HCT116 (cell line): ENCODE results near the gene MYOF. TPM values are rescaled to one million over a fixed set of nuclear protein-coding genes. Genes with fewer than 3 reads are reported as not detected.

Source experiments
- ATAC-seq: fragments of 200-7000 bp; cut with Tn5 transposase; 2 replicates; pipeline ENCODE4 v1.9.1; 2020; ENCODE audit warnings: mild to moderate bottlenecking, moderate library complexity
- BruUV-seq: library from RNA; stranded (reverse); fragments of 400-500 nt; replicated peaks from 2 replicates; lab custom pipeline; 2021; lab: Mats Ljungman, UMichigan
- CTCF ChIA-PET: fragments of 300-600 bp; sonication (Branson Sonifier 250); formaldehyde crosslinking; loops from one replicate; lab custom pipeline; 2021; ENCODE audit warnings: antibody characterized with exemption; lab: Charles Lee
- POLR2A ChIA-PET: fragments of 300-600, 350-600 bp; sonication (Branson Sonifier 250); formaldehyde crosslinking; loops from one replicate; lab custom pipeline; 2021; ENCODE audit warnings: antibody characterized with exemption; lab: Charles Lee
- RAD21 ChIA-PET, 2 experiments: fragments of 300-600 bp; sonication (Branson Sonifier 250); formaldehyde crosslinking; loops; one replicate each; lab custom pipeline; 2023; ENCODE audit warnings: low total read pairs in 2 of 2; ENCODE audit not compliant: uncharacterized antibody in 2 of 2, unreplicated experiment in 2 of 2, low non-redundant PET in 1 of 2; lab: Charles Lee
- DNase-seq: peaks from one replicate; pipeline ENCODE4 v3.0.0-alpha.2; 2010; ENCODE audit warnings: low read depth, low spot score
- H2AFZ ChIP-seq: fragments of 200-600 bp; shearing (Covaris generic), sonication (generic); 2 replicates; pipeline ENCODE4 v1.6.1; 2017; ENCODE audit warnings: low read depth, mixed run types, mixed read lengths, antibody characterized with exemption, low read length; ENCODE audit not compliant: poor library complexity, severe bottlenecking
- H3K27ac ChIP-seq: 2 replicates; pipeline ENCODE4 v1.5.1; 2012; ENCODE audit warnings: low read depth, low read length
- H3K27me3 ChIP-seq: fragments of 200-600 bp; sonication (generic); 2 replicates; pipeline ENCODE4 v1.6.1; 2016; ENCODE audit warnings: mixed run types, low read length, mixed read lengths; ENCODE audit not compliant: insufficient read depth
- H3K36me3 ChIP-seq, 2 experiments: fragments of 200-500 bp in 1 of 2; fragments of 200-600 bp in 1 of 2; sonication (Bioruptor generic) in 1 of 2; sonication (generic) in 1 of 2; 2 replicates each; pipeline versions ENCODE4 v1.5.1 to v1.6.1; 2014 to 2016; ENCODE audit warnings: low read length in 2 of 2, inconsistent platforms in 1 of 2, mixed read lengths in 1 of 2, mixed run types in 1 of 2; ENCODE audit not compliant: insufficient read depth in 2 of 2, control insufficient read depth in 1 of 2
- H3K4me1 ChIP-seq, 2 experiments: fragments of 200-600 bp in 1 of 2; sonication (generic) in 1 of 2; 2 replicates each; pipeline versions ENCODE4 v1.5.1 to v1.6.1; 2012 to 2017; ENCODE audit warnings: low read length in 2 of 2, inconsistent platforms in 1 of 2, mild to moderate bottlenecking in 1 of 2, mixed read lengths in 1 of 2, mixed run types in 1 of 2, moderate library complexity in 1 of 2; ENCODE audit not compliant: insufficient read depth in 2 of 2, control insufficient read depth in 1 of 2
- H3K4me2 ChIP-seq: fragments of 200-600 bp; sonication (generic); 2 replicates; pipeline ENCODE4 v1.6.1; 2017; ENCODE audit warnings: mixed run types, low read length, mixed read lengths
- H3K4me3 ChIP-seq, 2 experiments: fragments of 200-600 bp in 1 of 2; sonication (generic) in 1 of 2; replicated peaks in 1 of 2; 2 replicates each; pipeline ENCODE4 v1.5.1; 2011 to 2016; ENCODE audit warnings: low read length in 2 of 2, control low read depth in 1 of 2, low read depth in 1 of 2, mild to moderate bottlenecking in 1 of 2, mixed read lengths in 1 of 2, mixed run types in 1 of 2
- H3K79me2 ChIP-seq: fragments of 200-600 bp; sonication (generic); 2 replicates; pipeline ENCODE4 v1.6.1; 2017; ENCODE audit warnings: mild to moderate bottlenecking, mixed run types, low read length, moderate library complexity, mixed read lengths; ENCODE audit not compliant: insufficient read depth
- H3K9ac ChIP-seq: fragments of 200-600 bp; sonication (generic); 2 replicates; pipeline ENCODE4 v1.6.1; 2016; ENCODE audit warnings: low read length, mixed read lengths
- H3K9me2 ChIP-seq: fragments of 200-600 bp; sonication (generic), shearing (Covaris generic); 2 replicates; pipeline ENCODE4 v1.6.1; 2017; ENCODE audit warnings: mixed run types, mild to moderate bottlenecking, moderate library complexity; ENCODE audit not compliant: insufficient read depth
- H3K9me3 ChIP-seq, 2 experiments: fragments of 200-500 bp in 1 of 2; fragments of 200-600 bp in 1 of 2; sonication (Bioruptor generic) in 1 of 2; sonication (generic) in 1 of 2; 2 replicates each; pipeline ENCODE4 v1.6.1; 2014 to 2017; ENCODE audit warnings: low read length in 2 of 2, mixed read lengths in 2 of 2, inconsistent platforms in 1 of 2, low read depth in 1 of 2, mild to moderate bottlenecking in 1 of 2, mixed run types in 1 of 2, moderate library complexity in 1 of 2; ENCODE audit not compliant: control insufficient read depth in 1 of 2, insufficient read depth in 1 of 2
- H4K20me1 ChIP-seq: fragments of 200-600 bp; sonication (generic), shearing (Covaris generic); 2 replicates; pipeline ENCODE4 v1.6.1; 2017; ENCODE audit warnings: mixed run types, mild to moderate bottlenecking, moderate library complexity; ENCODE audit not compliant: insufficient read depth
- CTCF ChIP-seq, 3 experiments: fragments of 200-600 bp in 1 of 3; sonication (generic) in 1 of 3; IDR thresholded peaks in 2 of 3; conservative IDR thresholded peaks in 1 of 3; 2 replicates each; pipeline ENCODE4 v1.5.1; 2012 to 2017; ENCODE audit warnings: low read depth in 2 of 3, low read length in 2 of 3, antibody characterized with exemption in 1 of 3, borderline replicate concordance in 1 of 3, control low read depth in 1 of 3, mild to moderate bottlenecking in 1 of 3, mixed read lengths in 1 of 3, mixed run types in 1 of 3, moderate library complexity in 1 of 3; ENCODE audit not compliant: insufficient read depth in 1 of 3
- EZH2 ChIP-seq: fragments of 200-600 bp; sonication (generic); IDR thresholded peaks from 2 replicates; pipeline ENCODE4 v1.6.1; 2017; ENCODE audit warnings: antibody characterized with exemption, mixed run types
- EZH2phosphoT487 ChIP-seq: fragments of 200-600 bp; IDR thresholded peaks from 2 replicates; pipeline ENCODE4 v1.6.1; 2018; ENCODE audit warnings: antibody characterized with exemption, borderline replicate concordance
- FOSL1 ChIP-seq: IDR thresholded peaks from 2 replicates; pipeline ENCODE4 v1.6.1; 2012; ENCODE audit warnings: low read depth
- POLR2AphosphoS5 ChIP-seq: IDR thresholded peaks from 2 replicates; pipeline ENCODE4 v1.6.1; 2011; ENCODE audit warnings: mild to moderate bottlenecking, low read depth, low read length, moderate library complexity
- RAD21 ChIP-seq: IDR thresholded peaks from 2 replicates; pipeline ENCODE4 v1.6.1; 2012; ENCODE audit warnings: low read depth, mild to moderate bottlenecking
- SP1 ChIP-seq: IDR thresholded peaks from 2 replicates; pipeline ENCODE4 v1.6.1; 2012; ENCODE audit warnings: low read depth
- SRF ChIP-seq: IDR thresholded peaks from 2 replicates; pipeline ENCODE4 v1.6.1; 2012; ENCODE audit warnings: low read depth
- TCF7L2 ChIP-seq: IDR thresholded peaks from 2 replicates; pipeline ENCODE4 v1.7.0; 2011; ENCODE audit warnings: borderline replicate concordance, inconsistent platforms; ENCODE audit not compliant: insufficient read depth, insufficient read length; ENCODE audit errors: extremely low read depth
- ZFX ChIP-seq: fragments of 450-650 bp; IDR thresholded peaks from 2 replicates; pipeline ENCODE4 v1.6.1; 2017
- ZNF274 ChIP-seq: fragments of 200-500 bp; sonication (Bioruptor generic); IDR thresholded peaks from 2 replicates; pipeline ENCODE4 v1.6.1; 2014; ENCODE audit warnings: mild to moderate bottlenecking, low read depth, low read length, inconsistent platforms
- intact Hi-C: fragments of 100-400 bp; cut with micrococcal nuclease; formaldehyde crosslinking; loops from 2 replicates; pipeline ENCODE4 v1.10.0; 2022
- total RNA-seq: library from RNA; stranded (reverse); gene quantifications from one replicate; pipeline ENCODE4 v1.2.1, GENCODE V29; 2021; ENCODE audit not compliant: unreplicated experiment

The MYOF gene
- total RNA-seq, 1 experiment from 2014 or later, result 250 TPM

GRCh38 chr10:93403152-93404047, 78.7 kb downstream of the MYOF start:
- peaks cover 0 to 7% of the 10 kb centered on the region in 2 experiments; a peak in 1 of 4 replicates for H3K4me1 ChIP-seq
- H3K36me3 ChIP-seq, result peaks cover 35 to 71% of the 10 kb centered on the region in 2 experiments
- no peak overlapping the region for H3K27ac ChIP-seq
- H3K4me3 ChIP-seq, result no peak overlapping the region
- H3K9ac ChIP-seq, result no peak overlapping the region
- BruUV-seq, result no TSS peak
- TF ChIP-seq EZH2 (no peak), ZNF274 (no peak), CTCF (IDR thresholded peaks at IDR 0.05 in 2 of 3, conservative IDR thresholded peaks at IDR 0.05 in 1 of 3; ENCODE audit: borderline replicate concordance in 1 of 3, insufficient read depth in 1 of 3, low read depth in 2 of 3, low read length in 2 of 3) (no peak), SP1 (no peak), POLR2AphosphoS5 (no peak), TCF7L2 (no peak), ZFX (no peak), EZH2phosphoT487 (no peak), SRF (no peak), FOSL1 (no peak), RAD21 (no peak)
- no peak overlapping the region for H2AFZ ChIP-seq
- H3K79me2 ChIP-seq, result no peaks in the 10 kb centered on the region; the same call in 1 of the 2 replicates
- CTCF ChIA-PET, result no interaction called here
- no peaks in the 10 kb centered on the region for H4K20me1 ChIP-seq
- H3K27me3 ChIP-seq, result no peaks in the 10 kb centered on the region
- ATAC-seq (no peak), DNase-seq (no peak)
- intact Hi-C loops, result no loop called here
- POLR2A ChIA-PET, result no interaction called here
- H3K9me2 ChIP-seq, result no peaks in the 10 kb centered on the region
- RAD21 ChIA-PET, result no interaction called here
- no peaks in the 10 kb centered on the region for H3K9me3 ChIP-seq
- H3K4me2 ChIP-seq, result no peak overlapping the region
